ENCODE data around the gene SLC4A1AP.
A peak's percentile ranks its signal among the peaks of the same experiment; 100 is the strongest.

SLC4A1AP gene

GRCh38 chr2:27702302-27702701, 38.6 kb downstream of the SLC4A1AP start:
- no peak for DNase-seq (ENCODE audit: low read depth, low spot score)

GRCh38 chr2:27703638-27704341, 40.1 kb downstream of the SLC4A1AP start:
- DNase-seq (ENCODE audit: low read depth, low spot score): peak; percentile 87

- DNase-seq (ENCODE audit: low read depth, low spot score): no peak
These were observed 40.7 kb downstream of the SLC4A1AP start for GRCh38 chr2:27704342-27704876.

GRCh38 chr2:27705851-27706622, 42.3 kb downstream of the SLC4A1AP start:
- peak; percentile 64 for DNase-seq (ENCODE audit: low read depth, low spot score)

- DNase-seq (ENCODE audit: low read depth, low spot score): no peak
These were observed 44.0 kb downstream of the SLC4A1AP start for GRCh38 chr2:27707462-27708256.

- no peak for DNase-seq (ENCODE audit: low read depth, low spot score)
These were observed 44.6 kb downstream of the SLC4A1AP start for GRCh38 chr2:27708257-27708654.

- no peak for DNase-seq (ENCODE audit: low read depth, low spot score)
These were observed 45.0 kb downstream of the SLC4A1AP start for GRCh38 chr2:27708666-27709065.

- no peak for DNase-seq (ENCODE audit: low read depth, low spot score)
These were observed 45.6 kb downstream of the SLC4A1AP start for GRCh38 chr2:27709326-27709725.

- DNase-seq (ENCODE audit: low read depth, low spot score): no peak
These were observed 46.4 kb downstream of the SLC4A1AP start for GRCh38 chr2:27709960-27710575.

GRCh38 chr2:27710640-27711430, 47.1 kb downstream of the SLC4A1AP start:
- DNase-seq (ENCODE audit: low read depth, low spot score): no peak

GRCh38 chr2:27711804-27712203, 48.1 kb downstream of the SLC4A1AP start:
- DNase-seq (ENCODE audit: low read depth, low spot score): no peak

GRCh38 chr2:27712522-27712921, 48.8 kb downstream of the SLC4A1AP start:
- no peak for DNase-seq (ENCODE audit: low read depth, low spot score)

GRCh38 chr2:27713201-27713600, 49.5 kb downstream of the SLC4A1AP start:
- DNase-seq (ENCODE audit: low read depth, low spot score): no peak

- DNase-seq (ENCODE audit: low read depth, low spot score): no peak
These were observed 50.4 kb downstream of the SLC4A1AP start for GRCh38 chr2:27714053-27714452.

GRCh38 chr2:27714851-27715291, 51.2 kb downstream of the SLC4A1AP start:
- DNase-seq (ENCODE audit: low read depth, low spot score): no peak

GRCh38 chr2:27715318-27716210, 51.9 kb downstream of the SLC4A1AP start:
- DNase-seq (ENCODE audit: low read depth, low spot score): no peak

GRCh38 chr2:27716301-27717069, 52.8 kb downstream of the SLC4A1AP start:
- no peak for DNase-seq (ENCODE audit: low read depth, low spot score)

- DNase-seq (ENCODE audit: low read depth, low spot score): no peak
These were observed 53.5 kb downstream of the SLC4A1AP start for GRCh38 chr2:27717070-27717795.
